Endometrial microvascular endothelial cells (primary cell): ENCODE results near the gene WWOX. TPM values are rescaled to one million over a fixed set of nuclear protein-coding genes. Genes with fewer than 3 reads are reported as not detected.

Experiments used
- in situ Hi-C: cut with HindIII; loops from 2 replicates; pipeline ENCODE4 v1.10.0; 2017; ENCODE audit warnings: low sequenced_read_pairs, low pct_unique_long_range_greater_than_20kb; ENCODE audit errors: inconsistent ontology term
- total RNA-seq: library from RNA; depleted of rRNA; stranded (reverse); fragments of >200 nt; gene quantifications from one replicate; pipeline ENCODE4 v1.2.3, GENCODE V29; 2015; ENCODE audit errors: inconsistent ontology term

The WWOX gene
- total RNA-seq, 1 donor from 2014 or later = 6.4 TPM

- in situ Hi-C loops = no loop called here
These were observed 636 bp downstream of the WWOX start for GRCh38 chr16:78100112-78100467.

- in situ Hi-C loops = no loop called here
These were observed 2.7 kb downstream of the WWOX start for GRCh38 chr16:78102122-78102660.

- in situ Hi-C loops = no loop called here
These were observed 3.4 kb downstream of the WWOX start for GRCh38 chr16:78102865-78103264.

GRCh38 chr16:78105517-78105916 is 6.1 kb downstream of the WWOX start:
- in situ Hi-C loops = no loop called here

GRCh38 chr16:78106686-78107085 is 7.2 kb downstream of the WWOX start:
- in situ Hi-C loops = no loop called here

GRCh38 chr16:78108451-78108850 is 9.0 kb downstream of the WWOX start:
- in situ Hi-C loops = no loop called here

- in situ Hi-C loops = no loop called here
These were observed 13.8 kb downstream of the WWOX start for GRCh38 chr16:78113258-78113657.

- in situ Hi-C loops = no loop called here
These were observed 16.2 kb downstream of the WWOX start for GRCh38 chr16:78115659-78116058.

- in situ Hi-C loops = no loop called here
These were observed 17.5 kb downstream of the WWOX start for GRCh38 chr16:78116946-78117345.

- in situ Hi-C loops = no loop called here
These were observed 17.9 kb downstream of the WWOX start for GRCh38 chr16:78117391-78117790.

GRCh38 chr16:78118469-78119025 is 19.1 kb downstream of the WWOX start:
- in situ Hi-C loops = no loop called here

GRCh38 chr16:78122774-78123315 is 23.4 kb downstream of the WWOX start:
- in situ Hi-C loops = no loop called here

- in situ Hi-C loops = no loop called here
These were observed 25.8 kb downstream of the WWOX start for GRCh38 chr16:78125112-78125844.

- in situ Hi-C loops = no loop called here
These were observed 27.2 kb downstream of the WWOX start for GRCh38 chr16:78126662-78127061.

GRCh38 chr16:78127130-78127529 is 27.7 kb downstream of the WWOX start:
- in situ Hi-C loops = no loop called here

GRCh38 chr16:78128913-78129312 is 29.5 kb downstream of the WWOX start:
- in situ Hi-C loops = no loop called here

GRCh38 chr16:78129349-78129748 is 29.9 kb downstream of the WWOX start:
- in situ Hi-C loops = no loop called here

- in situ Hi-C loops = no loop called here
These were observed 30.7 kb downstream of the WWOX start for GRCh38 chr16:78130083-78130608.

GRCh38 chr16:78130950-78131349 is 31.5 kb downstream of the WWOX start:
- in situ Hi-C loops = no loop called here

GRCh38 chr16:78133919-78134318 is 34.5 kb downstream of the WWOX start:
- in situ Hi-C loops = no loop called here
